Gastroesophageal sphincter (tissue), 4 donors: Measurements from ENCODE around the gene GPR61. TPM values are rescaled to one million over a fixed set of nuclear protein-coding genes. Genes with fewer than 3 reads are reported as not detected.

Source experiments
- ATAC-seq: fragments of 150-250 bp; one replicate; pipeline ENCODE4 v1.9.1; 2016; ENCODE audit warnings: mild to moderate bottlenecking, moderate library complexity
- H3K27ac ChIP-seq, 4 donors: fragments of 200-600 bp; sonication (generic) in 3 of 4; 1 replicate in 3 of 4; 2 replicates in 1 of 4; pipeline ENCODE4 v1.5.1; 2016 to 2019
- H3K27me3 ChIP-seq: fragments of 200-600 bp; sonication (generic); one replicate; pipeline ENCODE4 v1.5.1; 2019
- H3K36me3 ChIP-seq, 2 donors: fragments of 200-600 bp; sonication (generic); one replicate each; pipeline ENCODE4 v1.5.1; 2019; ENCODE audit warnings: control low read depth in 1 of 2
- H3K4me1 ChIP-seq, 3 donors: fragments of 200-600 bp; sonication (generic); 1 replicate in 2 of 3; 2 replicates in 1 of 3; pipeline ENCODE4 v1.5.1; 2016 to 2019; ENCODE audit warnings: control low read depth in 2 of 3
- H3K4me3 ChIP-seq, 2 donors: fragments of 200-600 bp; sonication (generic); one replicate each; pipeline ENCODE4 v1.5.1; 2019; ENCODE audit warnings: mild to moderate bottlenecking in 1 of 2, moderate library complexity in 1 of 2
- H3K9me3 ChIP-seq, 3 donors: fragments of 200-600 bp; sonication (generic); one replicate each; pipeline ENCODE4 v1.5.1; 2017 to 2019; ENCODE audit warnings: control low read depth in 2 of 3
- CTCF ChIP-seq, 4 experiments: fragments of 200-600 bp in 2 of 4; fragments of 450-650 bp in 2 of 4; sonication (generic) in 1 of 4; IDR thresholded peaks; one replicate each; pipeline ENCODE4 v1.5.1; 2017 to 2019; ENCODE audit warnings: antibody characterized with exemption in 4 of 4, mild to moderate bottlenecking in 2 of 4, moderate library complexity in 2 of 4
- EP300 ChIP-seq: sonication (generic); formaldehyde crosslinking; IDR thresholded peaks from one replicate; pipeline ENCODE4 v1.6.1; 2017; ENCODE audit warnings: antibody characterized with exemption, mild to moderate bottlenecking
- POLR2A ChIP-seq, 2 donors: fragments of 450-650 bp; IDR thresholded peaks; one replicate each; pipeline ENCODE4 v1.6.1; 2017; ENCODE audit warnings: antibody characterized with exemption in 2 of 2, mild to moderate bottlenecking in 2 of 2, moderate library complexity in 1 of 2
- POLR2AphosphoS5 ChIP-seq: sonication (generic); formaldehyde crosslinking; IDR thresholded peaks from one replicate; pipeline ENCODE4 v1.6.1; 2017; ENCODE audit warnings: antibody characterized with exemption
- WGBS, 2 donors: methylation state at CpG; one replicate each; pipeline ENCODE4 v1.1.5; 2018; ENCODE audit warnings: low coverage in 1 of 2; 5-methylcytosine and 5-hydroxymethylcytosine counted together
- total RNA-seq, 4 donors: library from RNA; depleted of rRNA; stranded (reverse); fragments of >200 nt; gene quantifications; one replicate each; pipeline ENCODE4 v1.1.0, GENCODE V29; 2016

The GPR61 gene
- total RNA-seq, 4 donors from 2014 or later = not detected

- no peak for TF ChIP-seq CTCF (IDR thresholded peaks at IDR 0.05)
- no peak for TF ChIP-seq POLR2AphosphoS5
- TF ChIP-seq EP300 = no peak
- no peak for TF ChIP-seq POLR2A (IDR thresholded peaks at IDR 0.05)
These were observed 31.4 kb upstream of the GPR61 start for GRCh38 chr1:109508001-109508872.

GRCh38 chr1:109508873-109509175, 30.8 kb upstream of the GPR61 start:
- H3K4me3 ChIP-seq = peak overlapping the region; percentile 68 to 84
- peak overlapping the region in 3 of 4 donors; percentile 68 to 84 (median 76) for H3K27ac ChIP-seq
- H3K4me1 ChIP-seq = peaks cover 0 to 33% (median 6%) of the 10 kb centered on the region in 3 donors
- H3K9me3 ChIP-seq = no peaks in the 10 kb centered on the region
- peak; percentile 8 for ATAC-seq
- WGBS, 2 donors = 43% methylated on average over 3 of the region's 7 CpGs; no CpG with 5 or more reads in 1 of the 2 donors
- no peak for TF ChIP-seq POLR2A (IDR thresholded peaks at IDR 0.05)
- no peak for TF ChIP-seq POLR2AphosphoS5
- TF ChIP-seq CTCF (IDR thresholded peaks at IDR 0.05) = no peak
- no peak for TF ChIP-seq EP300
- H3K36me3 ChIP-seq = peaks cover 0 to 11% of the 10 kb centered on the region in 2 donors
- no peaks in the 10 kb centered on the region for H3K27me3 ChIP-seq

More at GRCh38 chr1:109508001-109508872, 31.4 kb upstream of the GPR61 start:
- no peaks in the 10 kb centered on the region for H3K9me3 ChIP-seq
- WGBS, 2 donors = 84% methylated on average over 6 of the region's 25 CpGs; no CpG with 5 or more reads in 1 of the 2 donors
- no peaks in the 10 kb centered on the region for H3K27me3 ChIP-seq
- H3K27ac ChIP-seq = peak overlapping the region in 2 of 4 donors; percentile 68 to 84
- no peak for ATAC-seq
- H3K4me3 ChIP-seq = peak overlapping the region in 1 of 2 donors; percentile 68
- H3K36me3 ChIP-seq = peaks cover 0 to 11% of the 10 kb centered on the region in 2 donors
- peaks cover 0 to 33% (median 6%) of the 10 kb centered on the region in 3 donors for H3K4me1 ChIP-seq

- H3K27me3 ChIP-seq = no peaks in the 10 kb centered on the region
- H3K36me3 ChIP-seq = peaks cover 0 to 11% of the 10 kb centered on the region in 2 donors
- peak; percentile 88 for ATAC-seq
- peaks cover 0 to 33% (median 6%) of the 10 kb centered on the region in 3 donors for H3K4me1 ChIP-seq
- 1 to 6% methylated on average over 8 to 9 of the region's 100 CpGs for WGBS, 2 donors
- TF ChIP-seq CTCF (IDR thresholded peaks at IDR 0.05) (no peak), POLR2A (IDR thresholded peaks at IDR 0.05) (peak in 1 of 2 donors; percentile 29)
- peak within 1 kb of the TSS in 3 of 4 donors; percentile 68 to 84 (median 76) for H3K27ac ChIP-seq
- H3K4me3 ChIP-seq = peak within 1 kb of the TSS; percentile 68 to 84
- no peaks in the 10 kb centered on the region for H3K9me3 ChIP-seq
These were observed 30.2 kb upstream of the GPR61 start, which contains the start of gene AMIGO1 for GRCh38 chr1:109509176-109510134. Gene AMIGO1, minus strand, starts transcription at chr1:109509727. Its CDS starts 815 bp downstream, at chr1:109508912.

GRCh38 chr1:109513110-109513710, 26.5 kb upstream of the GPR61 start:
- H3K27ac ChIP-seq = no peak overlapping the region
- no peak for ATAC-seq
- peaks cover 0 to 22% (median 6%) of the 10 kb centered on the region in 3 donors for H3K4me1 ChIP-seq
- H3K36me3 ChIP-seq = no peaks in the 10 kb centered on the region
- H3K9me3 ChIP-seq = no peaks in the 10 kb centered on the region
- WGBS, 2 donors = 54 to 63% methylated on average over 2 of the region's 2 CpGs
- TF ChIP-seq EP300 (no peak), POLR2A (IDR thresholded peaks at IDR 0.05) (no peak), POLR2AphosphoS5 (no peak), CTCF (IDR thresholded peaks at IDR 0.05) (no peak)
- no peaks in the 10 kb centered on the region for H3K27me3 ChIP-seq
- no peak overlapping the region for H3K4me3 ChIP-seq
